NCI-H345 (cell line): ENCODE data around the gene MAFG.

ENCODE experiments used
- DNase-seq: peaks from one replicate; lab custom pipeline; 2025; lab: John Stamatoyannopoulos, UW

The MAFG gene

GRCh38 chr17:81927653-81928543, at the start of gene MAFG:
Gene MAFG, minus strand, starts transcription at chr17:81927735. Its CDS starts 4,550 bp downstream, at chr17:81923185.
- DNase-seq = peak; percentile 98

GRCh38 chr17:81976332-81977210, 49.0 kb upstream of the MAFG start:
- DNase-seq = peak; percentile 81

GRCh38 chr17:81973432-81973831, 45.9 kb upstream of the MAFG start:
- DNase-seq = no peak

- no peak for DNase-seq
Measured at GRCh38 chr17:81968850-81969812, 41.6 kb upstream of the MAFG start.

GRCh38 chr17:81968396-81968745, 40.8 kb upstream of the MAFG start:
- no peak for DNase-seq

GRCh38 chr17:81967533-81968395, 40.2 kb upstream of the MAFG start:
- peak; percentile 59 for DNase-seq

GRCh38 chr17:81967244-81967532, 39.7 kb upstream of the MAFG start:
- DNase-seq = no peak

- DNase-seq = no peak
Measured at GRCh38 chr17:81966343-81967243, 39.1 kb upstream of the MAFG start.

GRCh38 chr17:81964081-81964849, 36.7 kb upstream of the MAFG start:
- no peak for DNase-seq

- no peak for DNase-seq
Measured at GRCh38 chr17:81962499-81963441, 35.2 kb upstream of the MAFG start.

- DNase-seq = no peak
Measured at GRCh38 chr17:81961521-81962498, 34.3 kb upstream of the MAFG start.

- no peak for DNase-seq
Measured at GRCh38 chr17:81961087-81961511, 33.6 kb upstream of the MAFG start, which contains the start of gene NOTUM. Gene NOTUM, minus strand, starts transcription at chr17:81961187. Its CDS starts 278 bp downstream, at chr17:81960909.

- no peak for DNase-seq
Measured at GRCh38 chr17:81960130-81960958, 32.8 kb upstream of the MAFG start.

- DNase-seq = peak; percentile 52
Measured at GRCh38 chr17:81959362-81960129, 32.0 kb upstream of the MAFG start.
